Parietal lobe (tissue), 1 donor: ENCODE measurements around the gene CHCHD6. TPM values are rescaled to one million over a fixed set of nuclear protein-coding genes. Genes with fewer than 3 reads are reported as not detected.

Experiments used
- total RNA-seq: library from RNA; depleted of rRNA; stranded (reverse); fragments of >200 nt; gene quantifications from one replicate; pipeline ENCODE4 v1.2.3, GENCODE V29; 2014

The CHCHD6 gene
- 49.5 TPM for total RNA-seq

GRCh38 chr3:126703512-126704493, at the start of gene CHCHD6:
Gene CHCHD6, plus strand, starts transcription at chr3:126704240. Its CDS starts 73 bp downstream, at chr3:126704313.

GRCh38 chr3:126654571-126655383, 49.3 kb upstream of the CHCHD6 start, which contains the start of gene TXNRD3:
Gene TXNRD3, minus strand, starts transcription at chr3:126655124.

GRCh38 chr3:126982471-126983175, 278.6 kb downstream of the CHCHD6 start, which contains the start of gene PLXNA1:
Gene PLXNA1, plus strand, starts transcription at chr3:126983115. Its CDS starts 5,479 bp downstream, at chr3:126988594.

Other genes with a start within 250 kb of the CHCHD6 start
- gene ZXDC, start 228.3 kb upstream of the CHCHD6 start, total RNA-seq: 74.8 TPM
- gene UROC1, start 186.5 kb upstream of the CHCHD6 start, total RNA-seq: not detected
- not detected for gene CHST13, start 180.1 kb upstream of the CHCHD6 start, total RNA-seq
- not detected for gene C3orf22, start 145.3 kb upstream of the CHCHD6 start, total RNA-seq
- 16.6 TPM for gene TXNRD3, start 49.1 kb upstream of the CHCHD6 start, total RNA-seq